GM10847 (cell line): Measurements from ENCODE around the gene CD151.

ENCODE experiments used
- POLR2A ChIP-seq: IDR thresholded peaks from 2 replicates; pipeline ENCODE4 v1.6.1; 2011; ENCODE audit not compliant: insufficient read length; ENCODE audit errors: extremely low read depth

Gene CD151

DNA sequence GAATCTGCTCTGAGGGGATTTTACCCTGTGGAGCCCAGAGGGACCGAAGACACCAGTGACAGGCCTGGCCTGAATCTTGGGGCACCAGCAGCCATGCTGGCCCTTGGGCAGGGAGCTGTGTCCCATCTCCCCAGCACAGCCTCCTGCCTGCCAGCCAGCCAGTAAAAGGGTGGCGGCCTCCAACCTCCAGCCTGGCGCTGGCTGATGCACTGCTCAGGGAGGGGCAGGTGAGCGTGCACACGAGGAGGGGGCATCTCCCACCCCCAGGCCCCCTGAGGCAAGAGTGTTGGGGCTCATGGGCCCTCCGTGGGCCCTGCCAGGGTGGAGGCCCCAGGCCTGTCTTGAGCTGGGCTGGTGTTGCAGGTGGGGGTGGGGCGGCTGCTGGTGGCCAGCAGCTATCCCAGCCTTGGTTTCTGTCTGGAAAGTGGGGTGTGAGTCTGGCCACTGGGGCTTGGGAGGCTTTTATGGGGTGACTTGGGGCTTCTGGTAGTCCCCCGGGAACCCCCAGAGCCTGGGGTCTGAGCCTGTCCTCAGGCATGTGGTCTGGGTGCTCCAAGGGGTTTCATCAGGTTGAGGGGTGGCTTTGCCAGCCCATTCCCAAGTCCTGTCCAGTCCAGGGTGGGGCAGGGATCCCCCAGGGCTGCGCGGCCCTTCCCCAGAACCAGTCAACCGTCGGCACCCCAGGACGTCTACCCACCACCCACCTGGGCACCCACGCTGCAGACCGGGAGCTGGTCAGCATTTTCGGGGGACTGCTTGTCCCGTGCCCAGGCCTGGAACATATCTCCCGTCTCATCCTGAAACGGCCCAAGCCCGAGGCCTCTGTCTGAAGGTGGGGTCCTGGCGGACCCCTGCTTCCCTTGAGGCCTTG, 27.7 kb downstream of the CD151 start:
- no peak for TF ChIP-seq POLR2A

DNA sequence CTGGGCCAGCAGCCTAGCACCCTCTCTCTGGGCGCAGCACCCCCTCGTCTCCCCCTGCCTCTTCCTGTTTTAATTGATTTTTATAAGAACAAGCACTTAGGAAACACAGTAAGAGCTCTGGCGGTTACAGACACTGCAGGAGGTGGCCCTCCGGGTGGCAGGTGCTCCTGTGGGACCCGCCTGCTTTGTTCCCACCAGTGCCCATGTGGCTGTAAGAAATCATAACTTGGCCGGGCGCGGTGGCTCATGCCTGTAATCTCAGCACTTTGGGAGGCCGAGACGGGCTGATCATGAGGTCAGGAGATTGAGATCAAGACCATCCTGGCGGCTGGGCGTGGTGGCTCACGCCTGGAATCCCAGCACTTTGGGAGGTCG, 28.3 kb downstream of the CD151 start:
- TF ChIP-seq POLR2A: no peak

DNA sequence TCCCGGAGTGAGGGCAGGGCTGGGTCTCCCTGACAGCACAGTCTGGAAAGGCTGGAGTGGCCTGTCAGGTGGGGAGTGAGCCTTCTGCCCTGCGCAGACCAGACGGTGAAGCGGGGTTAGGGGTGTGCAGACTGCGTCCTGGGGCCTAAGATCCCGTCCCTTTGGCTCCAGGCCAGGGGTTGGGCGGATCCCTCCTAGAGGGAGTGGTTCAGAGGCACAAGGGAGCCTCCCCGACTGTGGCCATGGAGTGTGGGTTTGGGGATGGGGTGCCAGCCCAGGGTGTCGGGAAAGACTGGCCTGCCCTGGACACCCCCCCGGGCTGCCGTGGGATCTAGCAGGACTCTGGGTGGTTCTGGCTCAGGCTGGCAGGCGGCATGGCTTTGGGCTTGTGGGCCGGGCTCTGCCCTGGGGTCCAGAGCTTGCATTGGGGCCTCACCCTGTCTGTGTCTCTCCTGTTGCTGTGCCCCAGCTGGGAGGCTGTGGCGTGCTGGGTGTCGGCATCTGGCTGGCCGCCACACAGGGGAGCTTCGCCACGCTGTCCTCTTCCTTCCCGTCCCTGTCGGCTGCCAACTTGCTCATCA, 29.4 kb downstream of the CD151 start:
- no peak for TF ChIP-seq POLR2A

DNA sequence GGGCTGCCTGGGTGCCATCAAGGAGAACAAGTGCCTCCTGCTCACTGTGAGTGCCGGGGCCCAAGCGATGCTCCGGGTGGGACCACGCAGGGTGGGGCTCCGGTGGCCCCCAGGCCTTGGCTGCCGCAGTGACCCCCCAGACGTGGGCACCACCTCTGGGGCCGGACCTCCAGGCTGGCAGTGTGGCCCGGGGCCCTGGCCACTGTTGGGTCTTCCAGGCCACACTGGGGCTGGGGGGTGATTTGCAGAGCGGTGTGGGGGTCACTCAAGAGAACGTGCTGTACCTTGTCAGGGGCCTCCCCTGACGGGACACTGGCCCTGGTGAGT, 29.9 kb downstream of the CD151 start:
- no peak for TF ChIP-seq POLR2A

DNA sequence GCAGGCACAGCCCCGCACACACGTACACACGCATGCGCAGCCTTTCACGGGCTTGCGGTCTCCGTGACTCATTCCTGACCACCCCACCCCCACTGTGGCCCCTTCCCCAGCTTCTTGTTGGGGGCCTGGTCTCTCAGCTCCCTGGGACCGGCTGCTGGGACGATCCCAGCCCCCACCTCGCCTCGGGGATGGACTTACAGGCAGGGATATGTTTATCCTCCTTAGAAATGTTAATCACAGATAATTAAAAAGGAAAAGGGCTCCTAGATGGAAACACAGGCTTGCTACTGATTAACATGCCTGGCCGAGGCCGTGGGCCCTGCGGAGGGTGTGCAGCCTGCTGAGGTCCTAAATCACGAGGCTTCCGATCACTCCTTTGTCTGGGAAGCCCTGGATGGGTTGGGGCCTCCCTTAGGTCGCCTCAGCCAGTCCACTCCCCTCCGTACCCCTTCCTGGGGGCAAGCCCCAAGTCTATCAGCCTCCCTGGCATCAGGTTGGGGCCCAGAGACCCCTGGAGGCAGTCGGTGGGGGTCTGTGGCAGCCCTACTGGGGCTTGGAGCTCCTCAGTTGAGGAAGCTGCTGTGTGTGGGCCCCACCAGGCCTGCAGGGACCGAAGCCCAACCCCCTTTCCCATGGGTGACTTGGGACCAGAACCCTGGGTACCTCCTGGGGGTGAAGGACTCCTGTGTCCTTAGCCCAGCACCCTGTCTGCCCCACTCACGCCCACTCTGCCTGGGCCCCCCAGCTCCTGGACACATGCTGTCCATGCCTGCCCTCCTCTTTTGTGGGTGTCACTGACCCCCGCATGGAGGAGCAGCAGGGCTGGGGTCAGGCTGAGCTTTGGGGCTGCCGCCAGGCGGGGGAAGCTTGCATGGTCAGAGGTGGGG, 30.5 kb downstream of the CD151 start:
- no peak for TF ChIP-seq POLR2A

DNA sequence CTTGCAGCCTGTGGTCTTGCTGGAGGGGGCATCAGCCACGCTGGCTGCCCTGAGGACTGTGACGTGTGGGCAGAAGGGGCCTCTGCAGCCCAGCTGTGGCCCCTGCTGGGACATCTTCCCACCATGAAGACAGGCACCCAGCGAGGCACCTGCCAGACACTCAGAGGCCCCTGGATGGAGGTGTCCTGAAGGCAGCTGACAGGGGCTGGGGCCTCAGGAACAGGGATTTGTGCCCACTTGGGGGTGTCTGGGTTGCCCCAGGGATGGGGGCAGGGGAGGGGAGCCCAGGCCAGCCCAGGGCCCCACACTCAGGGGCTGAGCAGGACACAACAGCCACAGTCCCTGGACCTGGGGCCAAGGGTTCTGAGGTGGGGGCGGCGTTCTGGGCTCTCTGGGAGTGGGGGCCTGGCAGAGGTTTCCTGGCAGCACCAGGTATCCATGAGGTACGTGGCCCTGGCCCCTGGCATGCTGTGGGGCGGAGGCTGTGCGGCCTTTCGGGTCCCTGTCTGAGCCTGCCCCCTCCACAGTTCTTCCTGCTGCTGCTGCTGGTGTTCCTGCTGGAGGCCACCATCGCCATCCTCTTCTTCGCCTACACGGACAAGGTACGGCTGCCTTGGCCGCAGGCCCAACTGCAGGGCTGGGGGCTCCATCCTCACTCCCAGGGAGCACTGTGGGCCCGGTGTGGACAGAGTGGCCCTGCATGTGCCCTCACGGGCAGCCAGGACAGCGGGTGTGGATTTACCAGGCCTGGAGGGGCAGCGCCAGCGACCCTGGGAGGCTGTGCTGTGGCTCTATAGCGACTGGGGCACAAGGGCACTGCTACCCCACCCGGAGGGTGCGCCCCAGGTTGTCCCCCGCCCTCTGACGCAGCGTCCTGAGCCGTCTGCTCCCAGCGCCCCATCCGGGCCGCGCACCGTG, 31.4 kb downstream of the CD151 start:
- no peak for TF ChIP-seq POLR2A

DNA sequence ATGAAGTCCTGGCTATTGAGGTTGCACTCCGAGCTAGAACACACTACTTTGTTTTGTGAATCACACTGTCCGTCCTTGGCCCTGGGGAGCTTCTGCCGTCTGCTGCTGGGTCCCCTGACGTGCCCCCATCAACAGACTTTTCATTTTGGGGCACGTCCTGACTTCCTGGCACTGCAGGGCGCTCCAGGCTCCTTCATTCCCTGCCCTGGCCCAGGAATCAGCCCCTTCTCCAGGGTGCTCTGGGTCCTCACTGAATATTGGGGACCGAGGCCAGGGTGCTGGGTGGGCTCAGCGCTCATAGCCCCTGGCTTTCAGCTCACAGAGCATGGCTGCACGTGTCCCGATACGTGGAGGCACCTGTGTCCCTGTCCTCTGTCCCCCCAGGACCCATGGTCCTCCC, 32.1 kb downstream of the CD151 start:
- no peak for TF ChIP-seq POLR2A

DNA sequence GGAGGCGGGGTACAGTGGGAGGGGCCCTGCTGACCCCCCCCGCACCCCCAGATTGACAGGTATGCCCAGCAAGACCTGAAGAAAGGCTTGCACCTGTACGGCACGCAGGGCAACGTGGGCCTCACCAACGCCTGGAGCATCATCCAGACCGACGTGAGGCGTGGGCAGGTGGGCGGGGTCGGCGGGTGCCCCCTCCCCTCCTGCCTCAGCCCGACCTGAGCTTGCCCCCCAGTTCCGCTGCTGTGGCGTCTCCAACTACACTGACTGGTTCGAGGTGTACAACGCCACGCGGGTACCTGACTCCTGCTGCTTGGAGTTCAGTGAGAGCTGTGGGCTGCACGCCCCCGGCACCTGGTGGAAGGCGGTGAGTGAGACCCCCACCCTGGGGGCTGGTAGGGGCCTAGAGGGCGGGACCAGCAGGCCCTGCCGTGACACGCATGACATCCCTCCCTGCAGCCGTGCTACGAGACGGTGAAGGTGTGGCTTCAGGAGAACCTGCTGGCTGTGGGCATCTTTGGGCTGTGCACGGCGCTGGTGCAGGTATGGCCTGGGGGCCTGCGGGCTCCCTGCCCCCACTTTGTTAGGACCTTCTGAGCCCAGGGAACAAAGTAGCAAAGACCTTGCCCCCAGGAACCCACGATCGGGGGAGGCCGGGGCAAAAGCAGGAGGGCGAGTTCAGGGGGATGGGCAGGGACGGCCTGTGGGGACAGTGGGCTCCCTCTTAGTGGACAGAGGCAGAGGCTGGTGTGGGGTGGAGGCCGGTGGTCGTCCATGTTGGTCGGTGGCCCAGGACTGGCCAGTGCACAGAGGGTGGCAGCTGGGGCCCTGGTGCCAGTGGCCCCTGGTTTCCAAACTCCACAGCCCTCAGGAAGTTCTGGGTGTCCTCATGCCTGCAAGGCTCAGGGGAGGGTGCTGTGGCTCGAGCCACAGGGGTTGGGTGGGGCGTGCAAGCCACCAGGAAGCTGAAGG, 33.0 kb downstream of the CD151 start:
- TF ChIP-seq POLR2A: no peak

DNA sequence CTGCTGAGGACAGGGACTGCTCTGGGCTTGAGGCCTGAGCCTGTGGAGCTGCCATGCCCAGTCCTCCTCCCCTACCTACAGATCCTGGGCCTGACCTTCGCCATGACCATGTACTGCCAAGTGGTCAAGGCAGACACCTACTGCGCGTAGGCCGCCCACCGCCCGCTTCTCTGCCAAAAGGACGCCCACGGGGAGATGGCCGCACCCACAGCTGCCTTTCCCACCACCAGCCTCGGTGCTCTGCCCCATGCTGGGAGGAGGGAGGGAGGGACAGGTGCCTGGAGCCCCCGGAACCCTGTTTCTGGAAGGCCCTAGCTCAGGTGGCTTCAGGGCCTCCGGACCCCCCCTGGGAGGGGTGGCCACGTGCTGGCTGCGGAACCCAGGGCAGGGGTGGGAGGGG, 33.7 kb downstream of the CD151 start:
- no peak for TF ChIP-seq POLR2A

DNA sequence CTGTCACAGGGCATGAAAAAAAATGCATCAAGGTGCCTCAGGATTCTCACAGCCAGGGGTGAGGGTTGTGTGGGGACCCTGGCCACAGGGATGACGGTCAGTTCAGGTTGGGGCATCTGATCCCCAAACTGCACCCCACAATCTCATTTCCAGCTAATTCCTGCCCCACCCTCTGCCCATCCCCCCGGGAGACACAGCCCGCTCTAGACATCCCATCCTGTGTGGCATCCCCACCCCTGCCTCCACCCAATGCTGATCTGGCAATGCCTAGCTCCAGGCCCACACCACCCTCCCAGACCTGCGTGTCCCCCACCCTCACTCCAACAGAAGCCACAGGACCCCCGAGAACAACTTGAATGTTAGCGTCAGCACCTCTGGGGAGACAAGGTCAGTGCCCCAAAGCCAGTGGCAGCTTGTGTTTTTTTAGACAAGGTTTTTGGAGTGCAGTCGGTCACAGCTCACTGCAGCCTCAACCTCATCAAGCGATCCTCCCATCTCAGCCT, 35.2 kb downstream of the CD151 start:
- no peak for TF ChIP-seq POLR2A

DNA sequence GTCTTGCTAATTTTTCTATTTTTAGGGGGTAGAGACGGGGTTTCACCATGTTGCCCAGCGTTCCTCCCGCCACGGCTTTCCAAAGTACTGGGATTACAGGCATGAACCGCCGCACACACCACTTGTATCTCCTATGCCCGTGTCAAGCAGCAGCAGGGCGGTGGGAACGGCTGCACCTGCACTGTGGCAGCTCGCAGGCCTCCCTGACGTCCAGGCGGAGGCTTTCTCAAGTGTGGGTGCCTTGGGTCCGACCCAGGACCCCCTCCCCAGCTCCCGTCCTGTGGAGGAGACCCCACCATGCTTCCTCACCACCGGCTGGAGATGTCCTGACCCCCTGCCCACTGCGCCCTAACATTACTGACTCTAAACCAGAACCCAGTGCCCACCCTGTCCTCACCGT, 35.6 kb downstream of the CD151 start:
- TF ChIP-seq POLR2A: no peak

DNA sequence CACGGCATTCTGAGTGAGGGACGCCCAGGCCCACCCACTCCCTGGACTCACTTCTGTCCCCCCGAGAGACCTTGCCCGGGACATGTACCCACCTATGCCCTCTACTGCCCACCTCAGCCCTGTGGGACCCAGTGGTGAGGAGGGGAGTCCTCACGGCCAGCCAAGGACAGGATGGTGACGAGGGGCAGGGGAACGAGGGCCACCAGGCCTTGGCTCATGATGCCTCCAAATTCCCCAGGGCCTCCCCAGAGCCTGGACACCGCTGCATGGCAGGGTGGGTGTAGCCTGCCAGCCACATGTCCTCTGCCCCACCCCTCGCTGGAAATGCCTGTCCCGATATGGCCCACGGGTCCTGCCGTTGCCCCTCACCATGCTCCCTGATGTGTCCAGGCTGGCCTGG, 36.0 kb downstream of the CD151 start:
- TF ChIP-seq POLR2A: no peak

DNA sequence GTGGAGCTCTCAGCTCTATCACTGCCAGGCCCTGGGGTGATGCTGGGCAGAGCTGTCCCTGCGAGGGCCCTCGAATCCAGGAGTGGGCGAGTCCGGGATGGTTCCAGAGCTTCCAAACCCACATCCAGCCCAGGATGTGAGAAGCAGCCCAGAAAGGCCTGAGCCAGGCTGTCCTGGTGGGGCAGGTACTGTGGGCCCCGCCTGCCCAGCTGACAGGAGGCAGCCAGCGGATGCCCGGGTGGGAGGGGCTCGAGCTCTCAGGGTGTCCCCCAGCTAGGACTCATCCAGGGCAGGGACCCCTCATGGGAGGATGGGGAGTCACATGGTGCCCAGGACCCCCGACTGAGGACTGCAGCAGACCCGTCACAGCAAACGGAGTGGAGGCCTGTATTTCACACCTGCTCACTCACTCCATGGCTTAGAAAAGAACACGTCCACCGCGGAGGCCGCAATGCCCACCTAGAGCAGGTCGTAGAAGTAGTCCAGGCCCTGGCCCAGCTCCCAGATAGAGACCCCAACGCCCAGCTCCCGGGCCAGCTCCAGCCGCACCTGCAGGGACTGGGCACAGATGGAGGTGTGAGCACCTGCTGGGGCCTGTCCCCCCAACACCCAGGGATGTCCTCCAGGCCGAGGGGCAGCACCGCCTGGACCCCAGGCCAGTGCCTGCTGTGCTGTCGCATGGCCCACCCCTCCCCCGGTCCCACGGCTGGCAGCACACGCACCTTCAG, 36.8 kb downstream of the CD151 start:
- no peak for TF ChIP-seq POLR2A
